Central memory CD8-positive, alpha-beta T cell (primary cell): Measurements from ENCODE around the gene TTLL11.

Experiments
- ATAC-seq: fragments of 150-1000 bp; cut with Tn5 transposase; replicated peaks from 2 replicates; pipeline ENCODE4 v1.10.0; 2022; ENCODE audit warnings: mild to moderate bottlenecking, moderate FRiP score, moderate number of reproducible peaks; ENCODE audit not compliant: poor library complexity, severe bottlenecking; ENCODE audit errors: extremely low read depth
- DNase-seq, 2 donors: peaks; one replicate each; pipeline ENCODE4 v3.0.0; 2021; ENCODE audit warnings: low spot score in 2 of 2
- H3K27ac Mint-ChIP-seq: one replicate; pipeline ENCODE4 v1.8.0; 2022; ENCODE audit warnings: low read depth, mild to moderate bottlenecking, moderate library complexity, mixed read lengths
- H3K27me3 Mint-ChIP-seq: one replicate; pipeline ENCODE4 v1.8.0; 2022; ENCODE audit warnings: mixed read lengths
- H3K36me3 Mint-ChIP-seq: one replicate; pipeline ENCODE4 v1.8.0; 2022; ENCODE audit warnings: mild to moderate bottlenecking, moderate library complexity, mixed read lengths; ENCODE audit not compliant: insufficient read depth
- H3K4me1 Mint-ChIP-seq: one replicate; pipeline ENCODE4 v1.8.0; 2022; ENCODE audit warnings: mixed read lengths
- H3K4me3 Mint-ChIP-seq: one replicate; pipeline ENCODE4 v1.8.0; 2022; ENCODE audit warnings: mild to moderate bottlenecking, moderate library complexity, mixed read lengths
- H3K9me3 Mint-ChIP-seq: one replicate; pipeline ENCODE4 v1.8.0; 2022; ENCODE audit warnings: mixed read lengths

Gene TTLL11

GRCh38 chr9:121972501-121972981, 120.6 kb downstream of the TTLL11 start:
- ATAC-seq: no peak
- no peak overlapping the region for H3K4me3 Mint-ChIP-seq

GRCh38 chr9:121968056-121968455, 125.1 kb downstream of the TTLL11 start:
- no peak overlapping the region for H3K4me3 Mint-ChIP-seq
- no peak overlapping the region for H3K27ac Mint-ChIP-seq
- peaks cover 2% of the 10 kb centered on the region for H3K36me3 Mint-ChIP-seq
- H3K9me3 Mint-ChIP-seq: no peaks in the 10 kb centered on the region
- ATAC-seq (no peak), DNase-seq (no peak)
- no peaks in the 10 kb centered on the region for H3K27me3 Mint-ChIP-seq
- H3K4me1 Mint-ChIP-seq: no peaks in the 10 kb centered on the region

More at GRCh38 chr9:121972501-121972981, 120.6 kb downstream of the TTLL11 start:
- no peaks in the 10 kb centered on the region for H3K4me1 Mint-ChIP-seq
- no peaks in the 10 kb centered on the region for H3K27me3 Mint-ChIP-seq
- H3K36me3 Mint-ChIP-seq: no peaks in the 10 kb centered on the region
- no peaks in the 10 kb centered on the region for H3K9me3 Mint-ChIP-seq
- DNase-seq: no peak
- H3K27ac Mint-ChIP-seq: no peak overlapping the region

- H3K4me1 Mint-ChIP-seq: no peaks in the 10 kb centered on the region
- no peak overlapping the region for H3K4me3 Mint-ChIP-seq
- no peak overlapping the region for H3K27ac Mint-ChIP-seq
- no peaks in the 10 kb centered on the region for H3K27me3 Mint-ChIP-seq
- DNase-seq: no peak
- no peaks in the 10 kb centered on the region for H3K9me3 Mint-ChIP-seq
- H3K36me3 Mint-ChIP-seq: peaks cover 2% of the 10 kb centered on the region
- no peak for ATAC-seq
Measured at GRCh38 chr9:121966706-121967105, 126.4 kb downstream of the TTLL11 start.

GRCh38 chr9:121963528-121963995, 129.5 kb downstream of the TTLL11 start:
- no peak for DNase-seq
- ATAC-seq: no peak
- no peaks in the 10 kb centered on the region for H3K27me3 Mint-ChIP-seq

GRCh38 chr9:121962421-121962820, 130.7 kb downstream of the TTLL11 start:
- ATAC-seq (no peak), DNase-seq (no peak)
- no peak overlapping the region for H3K4me3 Mint-ChIP-seq
- peaks cover 2% of the 10 kb centered on the region for H3K36me3 Mint-ChIP-seq
- H3K27me3 Mint-ChIP-seq: no peaks in the 10 kb centered on the region
- H3K9me3 Mint-ChIP-seq: no peaks in the 10 kb centered on the region
- H3K4me1 Mint-ChIP-seq: no peaks in the 10 kb centered on the region
- H3K27ac Mint-ChIP-seq: no peak overlapping the region

More at GRCh38 chr9:121963528-121963995, 129.5 kb downstream of the TTLL11 start:
- Mint-ChIP-seq H3K4me1 (no peaks in the 10 kb centered on the region), H3K36me3 (peaks cover 2% of the 10 kb centered on the region), H3K9me3 (no peaks in the 10 kb centered on the region), H3K4me3 (no peak overlapping the region), H3K27ac (no peak overlapping the region)

- ATAC-seq (no peak), DNase-seq (no peak)
- H3K27me3 Mint-ChIP-seq: no peaks in the 10 kb centered on the region
- no peak overlapping the region for H3K4me3 Mint-ChIP-seq
- no peaks in the 10 kb centered on the region for H3K9me3 Mint-ChIP-seq
- H3K4me1 Mint-ChIP-seq: no peaks in the 10 kb centered on the region
- H3K27ac Mint-ChIP-seq: no peak overlapping the region
- no peaks in the 10 kb centered on the region for H3K36me3 Mint-ChIP-seq
Measured at GRCh38 chr9:121960665-121961064, 132.4 kb downstream of the TTLL11 start.

- H3K27ac Mint-ChIP-seq: no peak overlapping the region
- H3K4me1 Mint-ChIP-seq: no peaks in the 10 kb centered on the region
- no peaks in the 10 kb centered on the region for H3K27me3 Mint-ChIP-seq
- no peak overlapping the region for H3K4me3 Mint-ChIP-seq
- DNase-seq (no peak), ATAC-seq (no peak)
- H3K36me3 Mint-ChIP-seq: no peaks in the 10 kb centered on the region
- no peaks in the 10 kb centered on the region for H3K9me3 Mint-ChIP-seq
Measured at GRCh38 chr9:121958530-121958929, 134.6 kb downstream of the TTLL11 start.

GRCh38 chr9:121956808-121957207, 136.3 kb downstream of the TTLL11 start:
- H3K9me3 Mint-ChIP-seq: no peaks in the 10 kb centered on the region
- no peaks in the 10 kb centered on the region for H3K4me1 Mint-ChIP-seq
- H3K27ac Mint-ChIP-seq: no peak overlapping the region
- no peaks in the 10 kb centered on the region for H3K36me3 Mint-ChIP-seq
- no peaks in the 10 kb centered on the region for H3K27me3 Mint-ChIP-seq
- ATAC-seq (no peak), DNase-seq (no peak)
- H3K4me3 Mint-ChIP-seq: no peak overlapping the region

GRCh38 chr9:121955649-121956048, 137.5 kb downstream of the TTLL11 start:
- Mint-ChIP-seq H3K27me3 (no peaks in the 10 kb centered on the region), H3K36me3 (no peaks in the 10 kb centered on the region), H3K9me3 (no peaks in the 10 kb centered on the region), H3K4me1 (no peaks in the 10 kb centered on the region), H3K4me3 (no peak overlapping the region), H3K27ac (no peak overlapping the region)
- DNase-seq (no peak), ATAC-seq (no peak)

GRCh38 chr9:121954477-121955140, 138.5 kb downstream of the TTLL11 start:
- Mint-ChIP-seq H3K4me1 (no peaks in the 10 kb centered on the region), H3K9me3 (no peaks in the 10 kb centered on the region), H3K4me3 (no peak overlapping the region), H3K27ac (no peak overlapping the region), H3K27me3 (no peaks in the 10 kb centered on the region), H3K36me3 (no peaks in the 10 kb centered on the region)
- ATAC-seq: no peak
- no peak for DNase-seq

- H3K9me3 Mint-ChIP-seq: no peaks in the 10 kb centered on the region
- H3K27me3 Mint-ChIP-seq: no peaks in the 10 kb centered on the region
- DNase-seq: no peak
- H3K36me3 Mint-ChIP-seq: no peaks in the 10 kb centered on the region
- H3K4me1 Mint-ChIP-seq: no peaks in the 10 kb centered on the region
- ATAC-seq: no peak
- no peak overlapping the region for H3K27ac Mint-ChIP-seq
- no peak overlapping the region for H3K4me3 Mint-ChIP-seq
Measured at GRCh38 chr9:121952611-121953010, 140.5 kb downstream of the TTLL11 start.

GRCh38 chr9:121950866-121951265, 142.2 kb downstream of the TTLL11 start:
- no peaks in the 10 kb centered on the region for H3K9me3 Mint-ChIP-seq
- H3K27me3 Mint-ChIP-seq: no peaks in the 10 kb centered on the region
- no peak overlapping the region for H3K27ac Mint-ChIP-seq
- H3K36me3 Mint-ChIP-seq: no peaks in the 10 kb centered on the region
- ATAC-seq (no peak), DNase-seq (no peak)
- H3K4me3 Mint-ChIP-seq: no peak overlapping the region
- H3K4me1 Mint-ChIP-seq: no peaks in the 10 kb centered on the region

- no peaks in the 10 kb centered on the region for H3K27me3 Mint-ChIP-seq
- H3K4me3 Mint-ChIP-seq: no peak overlapping the region
- ATAC-seq (no peak), DNase-seq (no peak)
- H3K27ac Mint-ChIP-seq: no peak overlapping the region
- no peaks in the 10 kb centered on the region for H3K9me3 Mint-ChIP-seq
- H3K4me1 Mint-ChIP-seq: no peaks in the 10 kb centered on the region
- no peaks in the 10 kb centered on the region for H3K36me3 Mint-ChIP-seq
Measured at GRCh38 chr9:121950441-121950840, 142.7 kb downstream of the TTLL11 start.
